Activated naive CD8-positive, alpha-beta T cell (primary cell): Measurements from ENCODE around the gene MAST3.

Experiments
- H3K27ac Mint-ChIP-seq: one replicate; pipeline ENCODE4 v1.8.0; 2021; ENCODE audit warnings: mixed read lengths
- H3K27me3 Mint-ChIP-seq: one replicate; pipeline ENCODE4 v1.8.0; 2021; ENCODE audit warnings: mixed read lengths
- H3K36me3 Mint-ChIP-seq: one replicate; pipeline ENCODE4 v1.8.0; 2021; ENCODE audit warnings: mixed read lengths
- H3K4me1 Mint-ChIP-seq: one replicate; pipeline ENCODE4 v1.8.0; 2021; ENCODE audit warnings: low read depth, mixed read lengths
- H3K4me3 Mint-ChIP-seq: one replicate; pipeline ENCODE4 v1.8.0; 2021; ENCODE audit warnings: mild to moderate bottlenecking, mixed read lengths
- H3K9me3 Mint-ChIP-seq: one replicate; pipeline ENCODE4 v1.8.0; 2021; ENCODE audit warnings: low read depth, mixed read lengths

Gene MAST3

DNA sequence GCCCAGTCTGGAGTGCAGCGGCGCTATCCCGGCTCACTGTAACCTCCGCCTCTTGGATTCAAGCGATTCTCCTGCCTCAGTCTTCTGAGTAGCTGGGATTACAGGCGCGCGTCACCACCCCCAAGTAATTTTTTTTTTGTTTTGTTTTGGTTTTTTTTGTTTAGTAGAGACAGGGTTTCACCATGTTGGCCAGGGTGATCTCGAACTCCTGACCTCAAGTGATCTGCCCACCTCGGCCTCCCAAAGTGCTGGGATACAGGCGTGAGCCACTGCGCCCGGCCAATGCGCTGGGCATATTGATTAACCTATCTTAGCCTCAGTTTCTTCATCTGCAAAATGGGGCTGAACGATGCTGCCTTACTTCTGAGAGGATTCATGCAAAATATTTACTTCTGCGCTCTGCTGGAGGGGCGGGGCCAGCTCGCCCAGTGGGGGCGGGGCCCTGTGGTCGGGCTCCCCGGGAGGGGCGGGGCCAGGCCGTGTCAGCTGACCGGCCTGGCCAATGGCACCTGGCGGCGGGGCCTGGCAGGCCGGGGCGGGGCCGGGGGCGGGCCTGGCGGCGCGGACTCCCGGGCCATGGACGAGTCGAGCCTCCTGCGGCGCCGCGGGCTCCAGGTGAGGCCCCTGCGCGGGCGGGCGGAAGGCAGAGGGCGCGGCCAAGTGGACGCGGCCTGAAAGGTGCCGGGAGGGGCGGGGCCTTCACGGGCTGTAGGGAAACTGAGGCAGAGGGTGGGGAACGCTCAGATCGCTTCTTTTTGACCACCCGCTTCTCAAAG is at the start of gene MAST3:
MAST3 (plus strand) TSS at position 562 of the 776 bp plus-strand sequence; CDS start at position 577, 15 bp downstream.
- Mint-ChIP-seq H3K4me1 (peaks cover 30% of the 10 kb centered on the region), H3K27ac (peak within 1 kb of the TSS; percentile 70), H3K36me3 (no peaks in the 10 kb centered on the region)

DNA sequence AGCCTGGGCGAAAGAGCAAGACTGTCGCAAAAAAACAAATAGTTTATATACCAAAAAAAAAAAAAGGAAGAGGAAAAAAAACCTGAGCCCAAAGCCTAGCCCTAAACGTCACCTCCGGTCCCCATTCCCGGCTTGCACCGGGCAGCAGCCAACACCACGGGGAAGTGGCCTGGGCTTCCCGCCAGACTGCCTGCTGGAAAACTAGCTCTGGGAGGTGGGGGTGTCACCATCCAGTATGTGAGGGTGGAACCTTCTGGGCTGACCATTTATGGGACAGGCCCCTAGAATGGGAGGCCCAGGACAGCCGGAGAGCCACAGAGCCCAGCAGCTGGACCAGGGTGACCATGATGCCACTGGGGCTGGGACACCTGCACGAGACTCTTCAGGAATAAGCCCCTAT is 48.2 kb upstream of the MAST3 start:
- H3K4me3 Mint-ChIP-seq: no peak overlapping the region
- H3K4me1 Mint-ChIP-seq: peaks cover 37% of the 10 kb centered on the region
- H3K27ac Mint-ChIP-seq: no peak overlapping the region
- no peaks in the 10 kb centered on the region for H3K27me3 Mint-ChIP-seq
- no peaks in the 10 kb centered on the region for H3K9me3 Mint-ChIP-seq
- H3K36me3 Mint-ChIP-seq: no peaks in the 10 kb centered on the region

More for the DNA sequence above, at the start of gene MAST3:
- peak within 1 kb of the TSS; percentile 86 for H3K4me3 Mint-ChIP-seq
- H3K27me3 Mint-ChIP-seq: no peaks in the 10 kb centered on the region
- H3K9me3 Mint-ChIP-seq: no peaks in the 10 kb centered on the region

DNA sequence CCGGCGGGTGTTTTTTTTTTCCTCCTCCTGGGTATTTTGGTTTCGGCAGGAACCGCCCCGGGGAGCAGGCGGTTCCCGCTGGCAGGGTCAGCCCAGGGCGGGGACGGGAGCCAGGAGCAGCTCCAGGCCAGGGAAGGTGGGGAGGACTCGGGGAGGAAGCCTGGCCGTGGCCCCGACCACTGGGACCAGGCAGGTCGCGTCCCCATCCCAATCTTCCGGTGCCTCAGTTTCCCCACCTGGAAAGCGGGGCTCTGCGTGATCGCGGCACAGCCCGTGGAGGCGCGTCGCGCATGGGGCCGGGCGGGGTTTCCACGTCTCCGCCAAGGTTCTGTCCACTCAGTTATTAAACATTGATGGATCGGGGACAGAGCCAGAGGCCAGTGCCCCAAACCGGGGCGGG is 45.7 kb upstream of the MAST3 start:
- Mint-ChIP-seq H3K27ac (no peak overlapping the region), H3K4me1 (peaks cover 15% of the 10 kb centered on the region), H3K4me3 (no peak overlapping the region), H3K9me3 (no peaks in the 10 kb centered on the region), H3K36me3 (no peaks in the 10 kb centered on the region), H3K27me3 (no peaks in the 10 kb centered on the region)

DNA sequence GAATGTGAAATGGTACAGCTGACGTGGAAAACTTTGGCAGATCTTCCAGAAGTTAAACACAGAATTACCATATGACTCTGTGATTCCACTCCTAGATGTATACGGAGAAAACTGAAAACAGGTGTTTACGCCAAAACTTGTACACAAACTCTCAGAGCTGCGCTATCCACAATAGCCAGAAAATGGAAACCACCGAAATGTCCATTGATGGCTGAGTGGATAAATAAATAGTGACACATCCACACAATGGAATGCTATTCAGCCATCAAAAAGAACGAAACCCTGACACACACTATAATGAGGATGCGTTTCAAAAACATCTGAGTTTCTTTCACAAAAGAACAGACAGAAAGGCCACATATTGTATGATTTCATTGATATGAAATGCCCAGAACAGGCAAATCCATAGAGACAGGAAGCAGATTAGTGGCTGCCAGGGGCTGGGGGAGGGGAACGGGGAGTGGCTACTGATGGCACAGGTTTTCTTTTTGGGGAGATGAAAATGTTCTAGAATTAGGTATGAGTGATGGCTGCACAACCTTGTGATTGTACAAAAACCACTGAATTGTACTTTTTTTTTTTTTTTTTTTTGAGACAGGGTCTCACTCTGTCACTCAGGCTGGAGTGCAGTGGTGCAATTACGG is 43.9 kb upstream of the MAST3 start:
- Mint-ChIP-seq H3K36me3 (no peaks in the 10 kb centered on the region), H3K9me3 (no peaks in the 10 kb centered on the region), H3K27me3 (no peaks in the 10 kb centered on the region), H3K27ac (no peak overlapping the region), H3K4me1 (peaks cover 23% of the 10 kb centered on the region), H3K4me3 (no peak overlapping the region)

DNA sequence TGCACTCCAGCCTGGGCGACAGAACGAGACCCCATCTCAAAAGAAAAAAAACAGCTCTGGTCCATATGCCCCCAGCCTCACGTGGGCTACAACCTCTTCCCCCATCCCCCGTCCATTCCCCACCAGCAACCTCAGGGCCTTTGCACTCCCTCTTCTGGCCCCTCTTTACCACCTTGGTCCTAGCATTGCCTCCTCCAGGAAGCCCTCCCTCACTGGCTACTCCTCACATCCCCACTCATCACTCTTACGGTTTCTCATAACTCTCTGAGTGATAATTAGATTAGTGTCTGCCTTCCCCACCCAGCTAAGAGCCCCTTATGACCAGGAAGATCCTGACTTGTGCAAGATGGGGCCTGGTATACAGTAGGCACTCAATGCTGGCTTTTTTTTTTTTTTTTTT is 41.6 kb upstream of the MAST3 start:
- H3K4me1 Mint-ChIP-seq: peaks cover 18% of the 10 kb centered on the region
- H3K4me3 Mint-ChIP-seq: no peak overlapping the region
- H3K27me3 Mint-ChIP-seq: no peaks in the 10 kb centered on the region
- no peaks in the 10 kb centered on the region for H3K36me3 Mint-ChIP-seq
- no peaks in the 10 kb centered on the region for H3K9me3 Mint-ChIP-seq
- H3K27ac Mint-ChIP-seq: no peak overlapping the region

DNA sequence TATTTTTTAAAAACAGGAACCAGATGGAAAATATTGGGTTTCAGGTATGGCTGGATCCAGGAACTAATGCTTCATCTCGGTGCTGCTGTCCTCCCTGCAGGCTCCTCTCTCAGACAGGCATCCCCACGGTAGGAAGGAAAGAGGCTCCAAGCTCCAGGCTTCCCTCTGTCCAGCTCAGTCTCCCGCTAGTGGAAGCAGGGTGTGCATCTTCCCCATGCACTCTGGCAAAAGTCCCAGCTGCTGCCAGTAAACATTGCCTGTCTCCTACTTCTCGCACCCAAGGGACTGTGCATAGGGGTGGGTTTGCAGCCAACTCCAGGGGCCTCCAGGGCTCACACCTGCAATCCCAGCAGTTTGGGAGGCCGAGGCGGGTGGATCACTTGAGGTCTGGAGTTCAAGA is 40.0 kb upstream of the MAST3 start:
- no peaks in the 10 kb centered on the region for H3K27me3 Mint-ChIP-seq
- H3K4me1 Mint-ChIP-seq: peaks cover 16% of the 10 kb centered on the region
- H3K9me3 Mint-ChIP-seq: no peaks in the 10 kb centered on the region
- no peak overlapping the region for H3K4me3 Mint-ChIP-seq
- no peak overlapping the region for H3K27ac Mint-ChIP-seq
- no peaks in the 10 kb centered on the region for H3K36me3 Mint-ChIP-seq

DNA sequence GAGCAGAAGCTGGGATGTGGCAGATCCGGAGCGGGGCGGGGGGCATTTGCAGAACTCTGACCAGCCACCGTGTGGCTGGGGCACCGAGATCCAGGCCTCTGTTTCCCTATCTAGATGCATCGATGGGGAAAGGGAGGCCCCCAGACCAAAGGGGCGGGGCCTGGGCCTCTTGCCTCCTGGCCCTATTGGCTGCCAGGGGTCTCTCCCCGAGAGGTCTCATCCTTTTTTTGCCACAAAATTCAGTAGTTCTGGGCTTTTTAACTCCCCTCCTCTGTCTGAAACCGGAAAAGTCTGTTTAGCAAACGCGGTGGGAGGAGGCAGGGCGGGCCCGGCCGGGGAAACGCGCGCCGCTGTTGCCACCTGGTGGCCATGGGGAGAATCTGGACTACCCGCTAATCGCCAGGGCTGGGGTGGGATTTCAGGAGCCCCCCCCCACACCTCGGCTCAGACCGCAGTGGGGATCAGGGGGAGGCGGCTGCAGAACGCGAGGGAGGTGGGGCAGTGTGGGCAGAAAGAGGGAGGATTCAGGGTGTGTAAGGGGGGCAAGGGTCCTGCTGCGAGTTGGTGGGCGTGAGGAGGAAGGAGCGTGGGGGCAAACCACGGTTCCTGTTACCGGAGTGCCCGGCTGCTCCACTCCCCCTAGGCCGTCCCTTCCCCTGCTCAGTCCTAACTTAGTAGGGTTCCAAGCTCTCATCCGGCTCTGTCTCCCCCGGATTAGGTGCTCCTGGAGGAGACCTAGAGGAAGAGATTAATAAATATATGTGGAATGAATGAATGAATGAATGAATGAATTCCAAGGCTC is 39.2 kb upstream of the MAST3 start:
- no peak overlapping the region for H3K27ac Mint-ChIP-seq
- no peak overlapping the region for H3K4me3 Mint-ChIP-seq
- no peaks in the 10 kb centered on the region for H3K27me3 Mint-ChIP-seq
- peaks cover 2% of the 10 kb centered on the region for H3K36me3 Mint-ChIP-seq
- peaks cover 13% of the 10 kb centered on the region for H3K4me1 Mint-ChIP-seq
- H3K9me3 Mint-ChIP-seq: no peaks in the 10 kb centered on the region

DNA sequence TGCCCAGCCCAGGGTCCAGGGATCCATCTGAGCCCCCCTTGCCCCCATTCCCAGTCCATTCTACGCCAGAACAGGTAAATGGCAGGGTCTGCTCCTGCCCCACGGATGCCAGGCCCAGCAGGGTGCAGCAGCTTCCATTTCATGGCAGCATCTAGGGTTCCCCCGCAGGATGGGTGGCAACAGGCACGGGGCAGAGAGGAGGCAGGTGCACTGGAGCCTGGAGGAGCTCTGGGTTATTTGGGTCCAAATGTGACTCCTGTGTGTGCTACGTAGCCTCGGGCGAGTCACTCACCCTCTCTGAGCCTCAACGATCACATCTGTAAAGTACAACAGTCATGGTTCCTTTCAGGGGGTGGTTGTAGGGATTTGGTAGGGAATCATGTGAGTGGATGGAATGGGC is 38.3 kb upstream of the MAST3 start:
- Mint-ChIP-seq H3K4me3 (no peak overlapping the region), H3K4me1 (peaks cover 9% of the 10 kb centered on the region), H3K9me3 (no peaks in the 10 kb centered on the region), H3K27ac (no peak overlapping the region), H3K36me3 (peaks cover 3% of the 10 kb centered on the region), H3K27me3 (no peaks in the 10 kb centered on the region)

DNA sequence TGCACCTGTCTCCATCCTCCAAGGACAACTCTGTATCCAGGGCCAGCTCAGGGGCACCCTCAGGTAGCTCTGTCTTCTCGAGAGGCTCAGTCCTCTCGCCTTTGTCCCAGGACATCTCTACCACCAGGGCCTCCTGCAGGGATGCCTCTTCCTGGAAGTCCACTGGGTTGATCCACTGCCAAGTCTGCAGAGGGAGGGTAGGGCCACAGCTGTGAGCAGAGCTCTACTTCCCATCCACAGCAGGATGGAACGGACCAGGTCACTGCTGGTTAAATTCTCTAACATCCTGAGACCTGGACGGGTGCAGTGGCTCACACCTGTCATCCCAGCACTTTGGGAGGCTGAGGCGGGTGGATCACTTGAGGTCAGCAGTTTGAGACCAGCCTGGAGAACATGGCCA is 37.7 kb upstream of the MAST3 start:
- Mint-ChIP-seq H3K27me3 (no peaks in the 10 kb centered on the region), H3K36me3 (peaks cover 3% of the 10 kb centered on the region), H3K9me3 (no peaks in the 10 kb centered on the region), H3K4me1 (peaks cover 9% of the 10 kb centered on the region), H3K27ac (no peak overlapping the region), H3K4me3 (no peak overlapping the region)

DNA sequence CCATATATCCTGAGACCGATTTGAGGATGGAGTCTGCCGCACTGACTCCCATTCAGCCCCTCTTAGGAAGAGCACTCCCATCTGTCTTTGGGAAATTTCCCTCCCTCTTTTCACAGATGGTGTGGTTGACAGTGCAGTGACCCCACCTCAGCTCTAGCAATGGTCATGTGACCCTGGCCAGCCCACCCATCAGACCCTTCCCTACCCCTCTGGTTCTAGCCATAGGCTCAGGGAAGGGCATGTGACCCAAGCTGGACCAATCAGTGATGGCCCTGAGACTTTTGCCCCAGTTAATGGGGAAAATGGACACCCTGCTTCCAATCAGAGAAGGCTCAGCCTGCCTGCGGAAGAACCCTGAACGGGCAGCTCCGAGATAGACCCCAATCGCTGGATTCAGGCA is 37.1 kb upstream of the MAST3 start:
- Mint-ChIP-seq H3K27me3 (no peaks in the 10 kb centered on the region), H3K4me3 (no peak overlapping the region), H3K9me3 (no peaks in the 10 kb centered on the region), H3K27ac (no peak overlapping the region), H3K4me1 (peaks cover 9% of the 10 kb centered on the region), H3K36me3 (peaks cover 3% of the 10 kb centered on the region)

DNA sequence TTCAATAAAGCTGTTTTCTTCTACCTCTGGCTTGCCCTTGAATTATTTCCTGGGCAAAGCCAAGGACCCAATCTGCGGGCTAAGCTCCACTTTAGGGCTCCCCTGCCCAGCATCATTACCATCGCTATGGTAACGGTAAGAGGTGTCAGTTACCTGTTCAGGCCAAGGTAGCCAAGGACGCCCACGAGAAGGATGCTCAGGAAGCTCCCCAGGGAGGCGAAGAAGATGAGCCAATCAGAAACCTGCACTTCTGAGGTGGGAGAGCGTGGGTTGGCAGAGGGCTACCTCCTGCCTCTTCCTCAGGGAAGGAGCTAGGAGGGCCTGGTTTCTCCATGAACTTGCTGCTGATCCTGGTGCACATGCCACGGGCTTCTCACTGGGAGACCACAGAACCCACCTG is 35.5 kb upstream of the MAST3 start:
- Mint-ChIP-seq H3K36me3 (peaks cover 3% of the 10 kb centered on the region), H3K27ac (no peak overlapping the region), H3K9me3 (no peaks in the 10 kb centered on the region), H3K4me3 (no peak overlapping the region), H3K4me1 (peaks cover 9% of the 10 kb centered on the region), H3K27me3 (no peaks in the 10 kb centered on the region)

DNA sequence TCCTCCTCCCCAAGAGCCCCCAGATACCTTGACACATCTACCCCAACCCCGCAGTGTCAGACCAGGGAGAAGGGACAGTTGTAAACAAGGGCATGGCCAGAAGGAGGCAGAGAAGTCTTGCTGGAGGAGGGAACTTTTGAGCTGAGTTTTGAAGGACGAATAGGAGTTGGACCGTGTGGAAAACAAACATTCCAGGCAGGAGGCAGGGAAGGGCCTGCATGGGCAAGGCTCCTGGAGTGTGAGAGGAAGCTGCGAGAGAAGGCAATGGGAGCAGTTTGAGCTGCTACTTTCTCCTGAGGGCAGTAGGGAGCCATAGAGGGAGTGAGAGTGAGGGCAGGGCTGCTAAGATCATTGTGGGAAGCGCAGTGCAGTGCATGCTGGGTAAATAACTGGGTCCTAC is 34.1 kb upstream of the MAST3 start:
- H3K4me1 Mint-ChIP-seq: peaks cover 3% of the 10 kb centered on the region
- no peak overlapping the region for H3K4me3 Mint-ChIP-seq
- no peak overlapping the region for H3K27ac Mint-ChIP-seq
- no peaks in the 10 kb centered on the region for H3K9me3 Mint-ChIP-seq
- no peaks in the 10 kb centered on the region for H3K27me3 Mint-ChIP-seq
- H3K36me3 Mint-ChIP-seq: peaks cover 3% of the 10 kb centered on the region

DNA sequence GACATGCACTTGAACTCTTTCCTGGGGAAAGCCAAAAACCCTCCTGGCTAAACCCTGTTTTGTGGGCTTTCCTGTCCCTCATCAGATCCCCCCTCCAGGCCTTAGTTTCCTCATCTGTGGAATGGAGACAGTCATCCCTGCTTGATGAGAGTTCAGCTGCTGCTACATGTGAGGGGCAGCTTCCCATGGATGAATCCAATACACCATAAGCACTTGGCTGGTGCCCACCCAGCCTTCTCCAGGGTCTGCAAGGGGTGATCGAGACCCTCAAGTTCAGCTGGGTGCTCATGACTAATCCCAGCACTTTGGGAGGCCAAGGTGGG is 32.4 kb upstream of the MAST3 start:
- Mint-ChIP-seq H3K4me3 (no peak overlapping the region), H3K4me1 (no peaks in the 10 kb centered on the region), H3K27me3 (no peaks in the 10 kb centered on the region), H3K27ac (no peak overlapping the region), H3K9me3 (no peaks in the 10 kb centered on the region), H3K36me3 (peaks cover 3% of the 10 kb centered on the region)

DNA sequence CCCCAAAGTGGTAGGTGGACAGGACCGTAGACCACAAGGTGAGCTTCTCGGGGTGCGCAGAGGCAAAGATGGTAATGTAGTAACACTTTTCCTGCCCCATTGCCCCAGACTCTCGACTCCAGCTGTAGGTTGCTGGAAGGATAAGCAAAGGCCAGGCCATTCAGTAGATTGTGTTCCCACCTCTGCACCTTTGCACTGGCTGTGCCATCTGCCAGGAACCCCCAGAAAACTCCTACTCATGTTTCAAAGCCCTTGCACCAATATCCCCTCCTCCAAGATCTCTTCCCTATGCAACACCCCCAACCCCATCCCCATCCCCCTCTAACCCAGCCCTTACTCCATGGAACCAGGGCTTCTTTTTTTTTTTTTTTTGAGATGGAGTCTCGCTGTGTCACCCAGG is 29.2 kb upstream of the MAST3 start:
- peaks cover 4% of the 10 kb centered on the region for H3K4me1 Mint-ChIP-seq
- no peak overlapping the region for H3K27ac Mint-ChIP-seq
- no peaks in the 10 kb centered on the region for H3K27me3 Mint-ChIP-seq
- H3K9me3 Mint-ChIP-seq: no peaks in the 10 kb centered on the region
- peaks cover 1% of the 10 kb centered on the region for H3K36me3 Mint-ChIP-seq
- H3K4me3 Mint-ChIP-seq: no peak overlapping the region

DNA sequence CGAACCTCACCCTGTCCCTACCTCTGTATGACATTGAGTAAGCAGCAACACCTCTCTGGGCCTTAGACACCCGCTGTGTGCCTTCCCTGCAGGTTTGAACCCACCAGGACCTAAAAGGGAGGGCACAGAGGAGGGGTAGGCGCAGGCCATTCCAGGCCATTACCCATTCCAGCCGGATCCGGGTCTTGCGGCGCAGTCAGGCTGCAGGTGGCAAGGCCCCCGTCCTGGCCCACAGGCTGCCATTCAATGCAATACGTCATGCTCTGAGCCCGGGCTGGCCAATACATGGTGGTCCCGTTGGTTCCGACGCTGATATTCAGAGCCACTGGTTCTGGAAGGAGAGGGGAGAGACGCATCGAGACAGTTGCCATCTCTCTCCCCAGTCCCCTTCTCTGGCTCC is 28.2 kb upstream of the MAST3 start:
- H3K27ac Mint-ChIP-seq: no peak overlapping the region
- H3K27me3 Mint-ChIP-seq: no peaks in the 10 kb centered on the region
- no peak overlapping the region for H3K4me3 Mint-ChIP-seq
- H3K9me3 Mint-ChIP-seq: no peaks in the 10 kb centered on the region
- peaks cover 10% of the 10 kb centered on the region for H3K4me1 Mint-ChIP-seq
- H3K36me3 Mint-ChIP-seq: no peaks in the 10 kb centered on the region
